KBM-7 (cell line): ENCODE data around the gene JADE2.

Source experiments
- DNase-seq: peaks from one replicate; pipeline ENCODE4 v3.0.0-alpha.2; 2015
- in situ Hi-C: fragments of 300-500 bp; cut with MboI; formaldehyde crosslinking; loops from 2 replicates; pipeline ENCODE4 v1.14.3; 2020; ENCODE audit warnings: low sequenced_read_pairs, low pct_unique_long_range_greater_than_20kb, mixed read lengths

Gene JADE2

GRCh38 chr5:134564396-134564795 lies 38.9 kb downstream of the JADE2 start:
- DNase-seq = no peak
- in situ Hi-C loops = no loop called here

- in situ Hi-C loops = no loop called here
- no peak for DNase-seq
Measured at GRCh38 chr5:134565791-134566740, 40.6 kb downstream of the JADE2 start.

GRCh38 chr5:134566741-134567221 lies 41.3 kb downstream of the JADE2 start:
- no peak for DNase-seq
- in situ Hi-C loops = no loop called here

- in situ Hi-C loops = no loop called here
- DNase-seq = no peak
Measured at GRCh38 chr5:134567641-134568336, 42.3 kb downstream of the JADE2 start.

GRCh38 chr5:134568337-134568700 lies 42.8 kb downstream of the JADE2 start:
- DNase-seq = no peak
- in situ Hi-C loops = no loop called here

- in situ Hi-C loops = no loop called here
- no peak for DNase-seq
Measured at GRCh38 chr5:134568761-134569695, 43.6 kb downstream of the JADE2 start.

GRCh38 chr5:134569758-134570364 lies 44.4 kb downstream of the JADE2 start:
- in situ Hi-C loops = no loop called here

GRCh38 chr5:134570365-134570758 lies 44.9 kb downstream of the JADE2 start:
- in situ Hi-C loops = no loop called here
- DNase-seq = no peak

More at GRCh38 chr5:134569758-134570364, 44.4 kb downstream of the JADE2 start:
- no peak for DNase-seq

GRCh38 chr5:134570886-134571285 lies 45.4 kb downstream of the JADE2 start:
- in situ Hi-C loops = no loop called here
- no peak for DNase-seq

- no peak for DNase-seq
- in situ Hi-C loops = no loop called here
Measured at GRCh38 chr5:134571693-134572405, 46.4 kb downstream of the JADE2 start.

GRCh38 chr5:134572811-134573210 lies 47.3 kb downstream of the JADE2 start:
- no peak for DNase-seq
- in situ Hi-C loops = no loop called here

- DNase-seq = no peak
- in situ Hi-C loops = no loop called here
Measured at GRCh38 chr5:134574521-134574920, 49.1 kb downstream of the JADE2 start.

GRCh38 chr5:134575316-134575715 lies 49.8 kb downstream of the JADE2 start:
- in situ Hi-C loops = no loop called here
- DNase-seq = no peak

GRCh38 chr5:134576386-134577021 lies 51.0 kb downstream of the JADE2 start:
- in situ Hi-C loops = no loop called here
- DNase-seq = no peak

GRCh38 chr5:134577022-134577795 lies 51.7 kb downstream of the JADE2 start:
- in situ Hi-C loops = no loop called here
- DNase-seq = no peak

GRCh38 chr5:134577796-134578577 lies 52.5 kb downstream of the JADE2 start:
- in situ Hi-C loops = no loop called here
- DNase-seq = peak; percentile 83
